GM18505 (cell line): ENCODE results near the gene HAPLN2.

ENCODE experiments used
- ATAC-seq: cut with Tn5 transposase; IDR thresholded peaks from one replicate; pipeline ENCODE4 v1.9.1; 2021; ENCODE audit not compliant: unreplicated experiment
- POLR2A ChIP-seq: IDR thresholded peaks from 4 replicates; pipeline ENCODE4 v1.6.1; 2011; ENCODE audit warnings: borderline replicate concordance; ENCODE audit not compliant: insufficient read depth, insufficient read length; ENCODE audit errors: extremely low read depth

Gene HAPLN2

DNA sequence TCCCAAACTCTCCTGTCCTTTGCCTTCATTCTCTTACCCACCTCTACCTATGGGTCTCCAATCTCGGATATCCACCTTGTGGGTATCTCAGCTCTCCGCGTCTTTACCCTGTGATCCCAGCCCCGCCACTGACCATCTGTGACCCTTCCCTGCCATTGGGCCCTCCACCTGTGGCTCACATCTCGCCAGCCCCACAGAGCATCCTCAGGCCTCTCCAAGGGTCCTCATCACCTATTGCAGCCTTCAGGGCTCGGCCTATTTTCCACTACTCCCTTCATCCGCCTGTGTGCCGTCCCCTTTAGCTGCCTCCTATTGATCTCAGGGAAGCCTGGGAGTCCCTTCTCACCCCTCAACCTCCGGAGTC lies 33.8 kb downstream of the HAPLN2 start:
- TF ChIP-seq POLR2A: no peak
- ATAC-seq: no peak

- ATAC-seq: no peak
- TF ChIP-seq POLR2A: no peak
These were observed 35.5 kb downstream of the HAPLN2 start for GRCh38 chr1:156654700-156655099.

DNA sequence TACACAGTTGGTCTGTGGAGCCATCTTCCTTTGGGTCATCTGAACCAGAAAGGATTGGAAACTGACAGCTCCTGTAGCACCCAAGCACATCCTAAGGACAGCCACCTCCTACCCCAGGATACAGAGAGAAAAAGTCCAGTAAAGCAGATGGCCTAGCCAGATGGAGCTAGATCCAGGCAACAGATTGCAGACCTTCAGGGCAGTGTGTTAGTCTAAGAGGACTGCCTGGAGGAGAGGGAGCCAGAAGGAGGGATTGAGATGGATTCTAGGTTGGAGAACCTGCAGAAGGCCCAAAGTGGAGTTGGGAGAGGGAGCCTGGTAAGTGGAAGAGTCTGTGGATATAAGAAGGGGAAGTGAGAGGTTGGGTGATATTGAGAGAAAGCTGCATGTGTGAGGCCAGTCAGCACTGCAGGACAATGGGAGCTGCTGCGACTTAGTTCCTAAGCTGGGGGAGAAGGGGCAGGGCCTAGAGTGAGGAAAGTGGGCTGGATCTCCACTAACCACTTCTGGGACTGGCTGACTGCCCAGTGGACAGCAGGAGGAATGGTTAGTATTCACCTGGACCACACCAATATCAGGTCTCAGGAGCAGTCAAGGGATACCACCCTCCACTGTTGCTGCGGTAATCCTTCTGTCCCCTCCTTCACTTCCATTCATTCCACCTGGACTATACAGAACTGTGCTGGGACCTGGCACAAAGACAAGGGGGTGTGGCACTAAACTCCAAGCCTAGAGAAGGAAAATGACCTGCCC lies 36.1 kb downstream of the HAPLN2 start:
- no peak for TF ChIP-seq POLR2A
- ATAC-seq: no peak

- TF ChIP-seq POLR2A: no peak
- ATAC-seq: no peak
These were observed 36.8 kb downstream of the HAPLN2 start for GRCh38 chr1:156655904-156656516.

DNA sequence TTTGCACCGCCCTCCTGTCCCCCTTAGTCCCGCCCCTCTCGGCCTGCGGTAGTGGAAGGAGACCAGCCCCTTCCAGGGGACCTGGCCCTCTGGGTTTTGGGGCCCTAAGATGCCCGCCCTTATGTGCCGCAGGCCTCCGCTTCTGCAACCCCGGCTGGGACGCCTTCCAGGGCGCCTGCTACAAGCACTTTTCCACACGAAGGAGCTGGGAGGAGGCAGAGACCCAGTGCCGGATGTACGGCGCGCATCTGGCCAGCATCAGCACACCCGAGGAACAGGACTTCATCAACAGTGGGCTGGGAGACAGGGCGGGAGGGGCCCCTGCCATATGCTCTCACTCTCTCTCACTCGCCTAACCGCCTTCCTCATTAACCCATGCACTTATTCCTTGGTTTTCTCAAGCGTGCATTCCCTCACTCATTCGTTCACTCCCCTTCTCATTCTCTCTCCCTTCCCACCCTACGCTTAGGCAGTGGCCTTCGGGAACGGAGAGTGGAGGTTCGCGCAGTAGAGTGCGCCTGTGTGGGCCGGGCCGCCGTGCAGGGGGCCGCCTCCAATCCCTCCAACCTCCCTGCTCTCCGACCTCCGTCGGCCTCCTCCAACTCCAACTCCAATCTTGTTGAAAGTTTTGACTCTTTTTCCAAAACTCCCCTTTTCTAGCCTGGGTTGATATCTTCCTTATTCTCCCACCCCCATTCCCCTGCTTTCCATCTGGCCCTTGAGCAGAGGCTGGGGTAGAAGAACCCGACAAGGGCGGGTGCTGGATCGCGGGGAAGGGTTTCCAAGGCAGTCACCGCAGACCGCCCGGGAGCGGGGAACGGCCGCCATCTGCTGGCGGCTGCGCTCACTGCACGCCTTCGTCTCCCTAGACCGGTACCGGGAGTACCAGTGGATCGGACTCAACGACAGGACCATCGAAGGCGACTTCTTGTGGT lies 37.9 kb downstream of the HAPLN2 start:
- no peak for ATAC-seq

GRCh38 chr1:156657741-156658319 lies 38.6 kb downstream of the HAPLN2 start:
- no peak for ATAC-seq
- TF ChIP-seq POLR2A: no peak

More for the DNA sequence above, 37.9 kb downstream of the HAPLN2 start:
- TF ChIP-seq POLR2A: peak; percentile 20

GRCh38 chr1:156658496-156658895 lies 39.3 kb downstream of the HAPLN2 start:
- no peak for ATAC-seq
- no peak for TF ChIP-seq POLR2A

DNA sequence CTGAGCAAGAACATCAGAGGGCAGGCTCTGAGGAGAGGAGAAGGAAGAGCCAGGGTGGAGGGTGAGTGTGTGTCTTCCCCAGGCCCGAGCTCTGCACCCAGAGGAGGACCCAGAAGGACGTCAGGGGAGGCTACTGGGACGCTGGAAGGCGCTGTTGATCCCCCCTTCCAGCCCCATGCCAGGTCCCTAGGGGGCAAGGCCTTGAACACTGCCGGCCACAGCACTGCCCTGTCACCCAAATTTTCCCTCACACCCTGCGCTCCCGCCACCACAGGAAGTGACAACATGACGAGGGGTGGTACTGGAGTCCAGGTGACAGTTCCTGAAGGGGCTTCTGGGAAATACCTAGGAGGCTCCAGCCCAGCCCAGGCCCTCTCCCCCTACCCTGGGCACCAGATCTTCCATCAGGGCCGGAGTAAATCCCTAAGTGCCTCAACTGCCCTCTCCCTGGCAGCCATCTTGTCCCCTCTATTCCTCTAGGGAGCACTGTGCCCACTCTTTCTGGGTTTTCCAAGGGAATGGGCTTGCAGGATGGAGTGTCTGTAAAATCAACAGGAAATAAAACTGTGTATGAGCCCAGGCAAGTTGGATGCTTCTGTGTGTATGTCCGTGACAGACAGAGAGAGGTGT lies 39.8 kb downstream of the HAPLN2 start:
- no peak for ATAC-seq
- no peak for TF ChIP-seq POLR2A

DNA sequence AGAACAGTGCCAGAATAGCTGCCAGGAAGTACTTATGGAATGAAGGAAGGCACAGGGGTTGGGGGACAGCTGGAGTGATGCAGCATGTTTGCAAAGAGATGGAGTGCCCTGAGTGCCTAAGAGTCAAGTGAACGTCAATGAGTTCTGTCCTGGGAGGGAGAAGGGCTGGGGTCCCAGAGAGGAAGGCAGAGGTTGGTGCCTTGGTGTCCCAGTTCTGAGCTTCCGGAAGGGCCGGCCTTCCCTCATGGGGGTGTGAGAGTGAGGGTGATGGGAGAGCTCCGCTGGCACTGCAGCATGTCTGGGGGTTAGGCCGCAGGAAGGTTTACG lies 40.4 kb downstream of the HAPLN2 start:
- TF ChIP-seq POLR2A: no peak
- peak; percentile 8 for ATAC-seq

DNA sequence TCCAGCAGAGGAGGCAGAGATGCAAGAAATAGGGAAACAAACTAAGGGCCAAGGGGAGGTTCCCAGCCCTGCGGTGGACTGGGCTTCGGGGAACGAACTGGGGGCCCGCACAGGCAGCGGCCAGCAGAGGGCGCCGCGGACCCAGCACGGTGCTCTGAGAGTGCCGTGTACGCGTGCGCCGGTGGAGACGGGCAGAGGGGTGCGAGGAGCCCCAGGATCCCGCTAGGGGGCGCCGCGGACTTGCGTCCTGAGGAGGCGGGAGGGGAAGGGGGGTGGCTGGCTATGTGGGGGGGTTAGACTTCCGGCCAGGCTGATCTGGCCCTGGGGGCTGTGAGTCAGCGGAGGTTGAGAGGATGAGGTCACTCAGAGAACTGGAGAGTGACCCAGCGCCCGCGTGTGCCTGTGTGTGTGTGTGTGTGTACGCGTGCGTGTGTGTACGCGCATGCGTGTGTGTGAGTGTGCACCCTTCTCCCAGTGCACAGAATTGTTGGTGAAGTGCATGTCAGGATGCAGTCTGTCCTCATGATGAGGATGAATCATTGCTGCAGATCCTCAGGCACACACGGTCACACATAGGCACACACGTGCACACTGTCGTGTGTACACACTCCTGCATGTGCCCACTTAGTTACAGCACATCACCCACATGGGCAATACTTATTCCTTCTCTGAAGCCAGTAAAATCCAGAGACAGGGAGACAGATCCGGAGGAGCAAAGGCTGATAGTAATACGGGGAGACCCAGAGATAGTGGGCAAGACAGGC lies 41.0 kb downstream of the HAPLN2 start:
- peak; percentile 59 for TF ChIP-seq POLR2A
- ATAC-seq: peak; percentile 63

DNA sequence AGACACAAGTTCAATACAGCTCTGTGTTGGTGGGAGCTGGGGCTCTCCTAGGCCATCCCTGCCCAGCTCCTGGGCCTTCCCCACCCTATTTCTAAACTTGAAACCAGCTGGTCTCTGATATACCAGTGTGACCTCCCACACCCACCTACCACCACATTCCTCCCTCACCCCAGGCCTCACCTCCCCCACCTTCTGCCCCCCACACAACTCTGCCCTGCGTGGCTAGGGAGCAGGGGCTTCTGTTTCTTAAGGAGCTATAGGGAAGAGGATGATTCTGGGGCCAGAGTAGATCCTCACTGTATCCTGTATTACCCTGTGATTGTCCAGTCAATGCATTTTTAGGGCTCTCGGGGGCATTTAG lies 41.5 kb downstream of the HAPLN2 start:
- no peak for ATAC-seq

More for the DNA sequence above, 41.5 kb downstream of the HAPLN2 start:
- no peak for TF ChIP-seq POLR2A
